Loucy (cell line): ENCODE results near the gene MINK1.
"Not testable (repeated sequence)": the region's sequence is repeated elsewhere in the genome, so short reads cannot be mapped to it uniquely, and the experiment has no call there.

Source experiments
- H2AFZ ChIP-seq: fragments of 200-600 bp; sonication (generic); 2 replicates; pipeline ENCODE4 v1.6.0; 2016; ENCODE audit warnings: antibody characterized with exemption, mild to moderate bottlenecking, low read length, moderate library complexity
- H3F3A ChIP-seq: fragments of 200-600 bp; 2 replicates; pipeline ENCODE4 v1.6.0; 2016; ENCODE audit warnings: antibody characterized with exemption, low read depth, mild to moderate bottlenecking
- H3K27me3 ChIP-seq: fragments of 200-600 bp; sonication (generic); 2 replicates; pipeline ENCODE4 v1.6.1; 2014; ENCODE audit warnings: low read length, mild to moderate bottlenecking; ENCODE audit not compliant: insufficient read depth, poor library complexity, severe bottlenecking
- H3K36me3 ChIP-seq: fragments of 200-600 bp; sonication (generic); 2 replicates; pipeline ENCODE4 v1.6.1; 2016; ENCODE audit warnings: low read length; ENCODE audit not compliant: insufficient read depth
- H3K4me1 ChIP-seq: fragments of 200-600 bp; sonication (generic); 2 replicates; pipeline ENCODE4 v1.5.1; 2014; ENCODE audit warnings: low read length, mild to moderate bottlenecking; ENCODE audit not compliant: insufficient read depth, poor library complexity, severe bottlenecking
- H3K4me2 ChIP-seq: fragments of 200-600 bp; sonication (generic); 2 replicates; pipeline ENCODE4 v1.6.0; 2014; ENCODE audit warnings: antibody characterized with exemption, low read length, low read depth, mild to moderate bottlenecking; ENCODE audit not compliant: poor library complexity, severe bottlenecking
- H3K4me3 ChIP-seq: fragments of 200-600 bp; sonication (generic); 2 replicates; pipeline ENCODE4 v1.5.1; 2014; ENCODE audit warnings: low read length, mild to moderate bottlenecking, mixed read lengths; ENCODE audit not compliant: poor library complexity, severe bottlenecking
- H3K79me2 ChIP-seq: fragments of 200-600 bp; sonication (generic); 2 replicates; pipeline ENCODE4 v1.6.1; 2014; ENCODE audit warnings: low read length; ENCODE audit not compliant: insufficient read depth
- H3K9ac ChIP-seq: fragments of 200-600 bp; sonication (generic); 2 replicates; pipeline ENCODE4 v1.6.0; 2014; ENCODE audit warnings: mild to moderate bottlenecking, low read depth, low read length, moderate library complexity; ENCODE audit not compliant: poor library complexity, severe bottlenecking
- H3K9me2 ChIP-seq: fragments of 200-600 bp; sonication (generic); replicated peaks from 2 replicates; pipeline ENCODE4 v1.6.1; 2016; ENCODE audit warnings: low read depth, low read length, mixed read lengths
- H3K9me3 ChIP-seq: fragments of 200-600 bp; sonication (generic); 2 replicates; pipeline ENCODE4 v1.6.1; 2014; ENCODE audit warnings: mild to moderate bottlenecking, antibody characterized with exemption, low read length, low read depth; ENCODE audit not compliant: insufficient read depth
- H4K20me1 ChIP-seq: fragments of 200-600 bp; sonication (generic); 2 replicates; pipeline ENCODE4 v1.6.0; 2014; ENCODE audit warnings: antibody characterized with exemption, low read length, mild to moderate bottlenecking; ENCODE audit not compliant: insufficient read depth, poor library complexity, severe bottlenecking
- CTCF ChIP-seq: fragments of 200-600 bp; sonication (generic); conservative IDR thresholded peaks from 2 replicates; pipeline ENCODE4 v1.5.1; 2014; ENCODE audit warnings: mild to moderate bottlenecking, antibody characterized with exemption, low read length
- EZH2phosphoT487 ChIP-seq: fragments of 200-600 bp; IDR thresholded peaks from 2 replicates; pipeline ENCODE4 v1.6.1; 2018; ENCODE audit warnings: antibody characterized with exemption, mild to moderate bottlenecking, moderate library complexity, borderline replicate concordance

The MINK1 gene

GRCh38 chr17:4862720-4863119 lies 29.6 kb downstream of the MINK1 start:
- Histone ChIP-seq H3F3A (no peaks in the 10 kb centered on the region), H3K79me2 (no peaks in the 10 kb centered on the region), H3K27me3 (no peaks in the 10 kb centered on the region), H3K4me1 (peaks cover 4% of the 10 kb centered on the region), H3K4me2 (no peak overlapping the region), H3K36me3 (peaks cover 3% of the 10 kb centered on the region; the same call in 1 of the 2 replicates), H3K9me2 (no peaks in the 10 kb centered on the region), H4K20me1 (peaks cover 5% of the 10 kb centered on the region), H3K9me3 (no peaks in the 10 kb centered on the region), H3K4me3 (no peak overlapping the region), H2AFZ (no peak overlapping the region), H3K9ac (no peak overlapping the region)
- TF ChIP-seq EZH2phosphoT487 = no peak
- no peak for TF ChIP-seq CTCF

GRCh38 chr17:4863321-4863720 lies 30.2 kb downstream of the MINK1 start:
- Histone ChIP-seq H3K4me3 (no peak overlapping the region), H3K27me3 (no peaks in the 10 kb centered on the region), H2AFZ (no peak overlapping the region), H3K4me2 (no peak overlapping the region), H3K79me2 (no peaks in the 10 kb centered on the region), H3K9ac (no peak overlapping the region), H3F3A (no peaks in the 10 kb centered on the region), H4K20me1 (peaks cover 4% of the 10 kb centered on the region), H3K9me3 (no peaks in the 10 kb centered on the region), H3K9me2 (no peaks in the 10 kb centered on the region), H3K4me1 (no peaks in the 10 kb centered on the region), H3K36me3 (peaks cover 3% of the 10 kb centered on the region; the same call in 1 of the 2 replicates)
- TF ChIP-seq EZH2phosphoT487 (no peak), CTCF (no peak)

GRCh38 chr17:4867535-4867934 lies 34.4 kb downstream of the MINK1 start:
- H2AFZ ChIP-seq, H4K20me1 ChIP-seq, H3K4me1 ChIP-seq, H3K4me2 ChIP-seq, H3K36me3 ChIP-seq, H3K4me3 ChIP-seq, H3K27me3 ChIP-seq, H3K9ac ChIP-seq, H3K9me2 ChIP-seq, H3K9me3 ChIP-seq, H3K79me2 ChIP-seq, H3F3A ChIP-seq: not testable (repeated sequence)

- H4K20me1 ChIP-seq, H3F3A ChIP-seq, H3K4me1 ChIP-seq, H3K9me2 ChIP-seq, H2AFZ ChIP-seq, H3K4me2 ChIP-seq, H3K9ac ChIP-seq, H3K9me3 ChIP-seq, H3K79me2 ChIP-seq, H3K36me3 ChIP-seq, H3K27me3 ChIP-seq, H3K4me3 ChIP-seq: not testable (repeated sequence)
Measured at GRCh38 chr17:4869058-4869998, 36.2 kb downstream of the MINK1 start.
